K562 (cell line): ENCODE data around the gene PPP1R13L. TPM values are rescaled to one million over a fixed set of nuclear protein-coding genes. Genes with fewer than 3 reads are reported as not detected.

Source experiments
- CC2D1A ChIP-seq: fragments of 450-650 bp; IDR thresholded peaks from 2 replicates; pipeline ENCODE4 v1.6.1; 2017; ENCODE audit warnings: mild to moderate bottlenecking
- COPS2 ChIP-seq: fragments of 450-650 bp; conservative IDR thresholded peaks from 2 replicates; pipeline ENCODE4 v1.6.1; 2016; ENCODE audit warnings: mild to moderate bottlenecking, moderate library complexity
- FIP1L1 ChIP-seq: fragments of 200-400 bp; formaldehyde crosslinking; IDR thresholded peaks from 2 replicates; pipeline ENCODE4 v1.6.1; 2018; ENCODE audit warnings: mild to moderate bottlenecking, low read depth, low read length; ENCODE audit not compliant: poor library complexity, severe bottlenecking
- HLTF ChIP-seq: fragments of 450-650 bp; IDR thresholded peaks from 2 replicates; pipeline ENCODE4 v1.6.1; 2016
- HMG20A ChIP-seq: fragments of 450-650 bp; formaldehyde crosslinking; conservative IDR thresholded peaks from 2 replicates; pipeline ENCODE4 v1.4.0; 2020; ENCODE audit warnings: mild to moderate bottlenecking, mixed read lengths
- MBD2 ChIP-seq: sonication (generic); IDR thresholded peaks from 2 replicates; pipeline ENCODE4 v1.6.1; 2016; ENCODE audit warnings: low read depth, borderline replicate concordance
- MECOM ChIP-seq: fragments of 250-450 bp; sonication (Bioruptor Pico); IDR thresholded peaks from 2 replicates; pipeline ENCODE4 v1.8.0; 2022; ENCODE audit warnings: inconsistent platforms
- MEF2D ChIP-seq: conservative IDR thresholded peaks from 2 replicates; pipeline ENCODE4 v1.6.1; 2016; ENCODE audit warnings: low read depth, missing genetic modification characterization, missing compliant biosample characterization
- NFRKB ChIP-seq: fragments of 450-650 bp; IDR thresholded peaks from 2 replicates; pipeline ENCODE4 v1.6.1; 2016; ENCODE audit warnings: low read depth
- POLR2B ChIP-seq: fragments of 450-650 bp; IDR thresholded peaks from 2 replicates; pipeline ENCODE4 v1.6.1; 2018; ENCODE audit warnings: low read depth; ENCODE audit not compliant: partially characterized antibody
- PTBP1 ChIP-seq: fragments of 200-400 bp; formaldehyde crosslinking; IDR thresholded peaks from 2 replicates; pipeline ENCODE4 v1.6.1; 2017; ENCODE audit warnings: low read depth, low read length
- ZNF143 ChIP-seq: sonication (generic); formaldehyde crosslinking; IDR thresholded peaks from 2 replicates; pipeline ENCODE4 v1.9.0; 2022; ENCODE audit warnings: mild to moderate bottlenecking, missing genetic modification reagents
- ZNF197 ChIP-seq: fragments of 200-800 bp; sonication (Bioruptor generic); IDR thresholded peaks from 2 replicates; pipeline ENCODE4 v1.6.1; 2016; ENCODE audit warnings: low read depth, missing genetic modification characterization, missing compliant biosample characterization
- ZNF217 ChIP-seq: sonication (generic); formaldehyde crosslinking; IDR thresholded peaks from 2 replicates; pipeline ENCODE4 v1.8.0; 2022; ENCODE audit warnings: mild to moderate bottlenecking, missing genetic modification reagents
- ZNF668 ChIP-seq: fragments of 250-450 bp; sonication (Bioruptor Pico); IDR thresholded peaks from 2 replicates; pipeline ENCODE4 v1.8.0; 2022; ENCODE audit warnings: mild to moderate bottlenecking, inconsistent platforms
- polyA plus RNA-seq, 8 experiments: library from polyadenylated mRNA; depleted of rRNA in 4 of 8; stranded (reverse) in 5 of 8; unstranded in 3 of 8; fragments of >200 nt; fragmentation: Nextera tagmentation in 2 of 8; fragmentation: Illumina TruSeq in 1 of 8; extraction: Ambion mirVana in 2 of 8; extraction: Trizol in 1 of 8; gene quantifications; 2 replicates each; pipeline versions ENCODE4 v1.2.1 to v1.2.3, GENCODE V29; 2011 to 2014; ENCODE audit warnings: inconsistent platforms in 1 of 8, missing spikeins in 1 of 8
- total RNA-seq, 7 experiments: library from RNA; depleted of rRNA in 6 of 7; stranded (reverse); fragments of >200 nt in 6 of 7; fragmentation: Illumina TruSeq in 2 of 7; extraction: Trizol in 2 of 7; gene quantifications; 2 replicates each; pipeline versions ENCODE4 v1.2.1 to v1.2.3, GENCODE V29; 2011 to 2021; ENCODE audit warnings: low replicate concordance in 1 of 7
- TF ChIP-seq, protein P1 (sequence below): fragments of 250-450 bp; sonication (Bioruptor Pico); IDR thresholded peaks from 2 replicates; pipeline ENCODE4 v1.8.0; 2021; ENCODE audit warnings: mild to moderate bottlenecking, moderate library complexity
- TF ChIP-seq, protein P2 (sequence below): sonication (generic); formaldehyde crosslinking; IDR thresholded peaks from 2 replicates; pipeline ENCODE4 v1.8.0; 2022; ENCODE audit warnings: missing genetic modification reagents, mild to moderate bottlenecking, borderline replicate concordance
- TF ChIP-seq, protein P3 (sequence below): fragments of 250-450 bp; sonication (Bioruptor Pico); IDR thresholded peaks from 2 replicates; pipeline ENCODE4 v1.4.0; 2020; ENCODE audit warnings: mild to moderate bottlenecking
- TF ChIP-seq, protein P4 (sequence below), 2 experiments: IDR thresholded peaks; 2 replicates each; pipeline ENCODE4 v1.6.1; 2012; ENCODE audit warnings: improper control_type of control experiment in 2 of 2, low read depth in 2 of 2, low read length in 2 of 2, borderline replicate concordance in 1 of 2
- TF ChIP-seq, protein P5 (sequence below), 2 experiments: IDR thresholded peaks; 2 replicates each; pipeline ENCODE4 v1.6.1; 2011; ENCODE audit warnings: borderline replicate concordance in 1 of 2, control low read depth in 1 of 2, low read depth in 1 of 2, low read length in 1 of 2, mild to moderate bottlenecking in 1 of 2, mixed read lengths in 1 of 2, moderate library complexity in 1 of 2; ENCODE audit not compliant: insufficient read depth in 1 of 2, insufficient read length in 1 of 2, poor library complexity in 1 of 2, severe bottlenecking in 1 of 2; ENCODE audit errors: extremely low read depth in 1 of 2

Gene PPP1R13L
- total and polyA plus RNA-seq, 9 of the 15 experiments (the other 6 are each of a cell fraction or from before 2014, with no cell fraction given): 0.32 to 6.7 (median 2.0) TPM

DNA sequence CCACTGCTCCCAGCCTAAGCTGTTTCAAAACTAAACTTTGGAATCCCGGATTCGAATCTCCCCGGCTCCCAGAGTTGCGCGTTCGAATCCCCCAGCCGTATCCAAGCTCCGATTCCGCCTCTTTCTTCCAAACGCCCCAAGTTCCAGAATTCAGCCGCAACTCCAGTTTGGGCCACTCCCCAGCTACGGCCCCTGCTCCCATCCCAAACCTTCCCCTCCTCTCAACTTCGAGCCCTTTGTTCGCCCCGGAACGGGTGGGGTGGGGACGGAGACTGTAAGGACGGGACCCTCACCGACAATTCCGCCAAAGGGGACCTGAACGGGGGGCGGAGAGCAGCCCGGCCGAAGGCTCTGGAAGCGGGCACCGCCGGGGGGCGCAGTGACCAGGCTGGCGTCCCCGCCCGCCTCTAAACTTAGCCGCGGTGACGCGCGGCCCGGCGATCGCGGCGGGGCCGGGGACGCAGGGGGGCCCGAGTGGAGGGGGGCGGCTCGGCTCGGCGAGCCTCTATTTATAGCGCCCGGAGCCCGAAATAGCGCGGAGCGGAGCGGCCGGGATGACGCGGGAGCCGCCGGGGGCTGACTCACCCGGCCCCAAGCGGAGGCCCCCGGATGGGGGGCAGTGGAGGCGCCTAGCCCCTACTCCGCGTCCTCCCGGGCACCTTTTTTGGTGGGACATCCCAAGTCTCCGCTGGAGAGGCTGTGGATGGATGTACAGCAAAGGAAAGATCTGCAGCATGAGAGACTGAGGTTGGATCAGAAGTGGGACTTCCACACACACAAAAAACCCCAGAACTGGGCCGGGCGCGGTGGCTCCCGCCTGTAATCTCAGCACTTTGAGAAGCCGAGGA lies 23.7 kb upstream of the PPP1R13L start (continued):
- TF ChIP-seq, protein P1, sequence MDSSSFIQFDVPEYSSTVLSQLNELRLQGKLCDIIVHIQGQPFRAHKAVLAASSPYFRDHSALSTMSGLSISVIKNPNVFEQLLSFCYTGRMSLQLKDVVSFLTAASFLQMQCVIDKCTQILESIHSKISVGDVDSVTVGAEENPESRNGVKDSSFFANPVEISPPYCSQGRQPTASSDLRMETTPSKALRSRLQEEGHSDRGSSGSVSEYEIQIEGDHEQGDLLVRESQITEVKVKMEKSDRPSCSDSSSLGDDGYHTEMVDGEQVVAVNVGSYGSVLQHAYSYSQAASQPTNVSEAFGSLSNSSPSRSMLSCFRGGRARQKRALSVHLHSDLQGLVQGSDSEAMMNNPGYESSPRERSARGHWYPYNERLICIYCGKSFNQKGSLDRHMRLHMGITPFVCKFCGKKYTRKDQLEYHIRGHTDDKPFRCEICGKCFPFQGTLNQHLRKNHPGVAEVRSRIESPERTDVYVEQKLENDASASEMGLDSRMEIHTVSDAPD (CRISPR knock-in tag): no peak
- TF ChIP-seq, protein P2, sequence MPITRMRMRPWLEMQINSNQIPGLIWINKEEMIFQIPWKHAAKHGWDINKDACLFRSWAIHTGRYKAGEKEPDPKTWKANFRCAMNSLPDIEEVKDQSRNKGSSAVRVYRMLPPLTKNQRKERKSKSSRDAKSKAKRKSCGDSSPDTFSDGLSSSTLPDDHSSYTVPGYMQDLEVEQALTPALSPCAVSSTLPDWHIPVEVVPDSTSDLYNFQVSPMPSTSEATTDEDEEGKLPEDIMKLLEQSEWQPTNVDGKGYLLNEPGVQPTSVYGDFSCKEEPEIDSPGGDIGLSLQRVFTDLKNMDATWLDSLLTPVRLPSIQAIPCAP (CRISPR knock-in tag): no peak
- TF ChIP-seq, protein P3, sequence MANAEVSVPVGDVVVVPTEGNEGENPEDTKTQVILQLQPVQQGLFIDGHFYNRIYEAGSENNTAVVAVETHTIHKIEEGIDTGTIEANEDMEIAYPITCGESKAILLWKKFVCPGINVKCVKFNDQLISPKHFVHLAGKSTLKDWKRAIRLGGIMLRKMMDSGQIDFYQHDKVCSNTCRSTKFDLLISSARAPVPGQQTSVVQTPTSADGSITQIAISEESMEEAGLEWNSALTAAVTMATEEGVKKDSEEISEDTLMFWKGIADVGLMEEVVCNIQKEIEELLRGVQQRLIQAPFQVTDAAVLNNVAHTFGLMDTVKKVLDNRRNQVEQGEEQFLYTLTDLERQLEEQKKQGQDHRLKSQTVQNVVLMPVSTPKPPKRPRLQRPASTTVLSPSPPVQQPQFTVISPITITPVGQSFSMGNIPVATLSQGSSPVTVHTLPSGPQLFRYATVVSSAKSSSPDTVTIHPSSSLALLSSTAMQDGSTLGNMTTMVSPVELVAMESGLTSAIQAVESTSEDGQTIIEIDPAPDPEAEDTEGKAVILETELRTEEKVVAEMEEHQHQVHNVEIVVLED (CRISPR knock-in tag): no peak
- TF ChIP-seq POLR2B (peak; percentile 18), ZNF143 (CRISPR knock-in tag) (no peak), MBD2 (no peak), NFRKB (no peak), MEF2D (tag) (peak; percentile 85), ZNF217 (CRISPR knock-in tag) (no peak), COPS2 (no peak), HLTF (peak; percentile 86; the same call in 1 of the 2 replicates), ZNF197 (CRISPR knock-in tag) (no peak), CC2D1A (peak; percentile 59; the same call in 1 of the 2 replicates), FIP1L1 (no peak), MECOM (CRISPR knock-in tag) (no peak), HMG20A (no peak), PTBP1 (peak; percentile 75; the same call in 1 of the 2 replicates), ZNF668 (no peak)
- TF ChIP-seq, protein P4, sequence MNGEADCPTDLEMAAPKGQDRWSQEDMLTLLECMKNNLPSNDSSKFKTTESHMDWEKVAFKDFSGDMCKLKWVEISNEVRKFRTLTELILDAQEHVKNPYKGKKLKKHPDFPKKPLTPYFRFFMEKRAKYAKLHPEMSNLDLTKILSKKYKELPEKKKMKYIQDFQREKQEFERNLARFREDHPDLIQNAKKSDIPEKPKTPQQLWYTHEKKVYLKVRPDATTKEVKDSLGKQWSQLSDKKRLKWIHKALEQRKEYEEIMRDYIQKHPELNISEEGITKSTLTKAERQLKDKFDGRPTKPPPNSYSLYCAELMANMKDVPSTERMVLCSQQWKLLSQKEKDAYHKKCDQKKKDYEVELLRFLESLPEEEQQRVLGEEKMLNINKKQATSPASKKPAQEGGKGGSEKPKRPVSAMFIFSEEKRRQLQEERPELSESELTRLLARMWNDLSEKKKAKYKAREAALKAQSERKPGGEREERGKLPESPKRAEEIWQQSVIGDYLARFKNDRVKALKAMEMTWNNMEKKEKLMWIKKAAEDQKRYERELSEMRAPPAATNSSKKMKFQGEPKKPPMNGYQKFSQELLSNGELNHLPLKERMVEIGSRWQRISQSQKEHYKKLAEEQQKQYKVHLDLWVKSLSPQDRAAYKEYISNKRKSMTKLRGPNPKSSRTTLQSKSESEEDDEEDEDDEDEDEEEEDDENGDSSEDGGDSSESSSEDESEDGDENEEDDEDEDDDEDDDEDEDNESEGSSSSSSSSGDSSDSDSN (IDR thresholded peaks at IDR 0.05; ENCODE audit: borderline replicate concordance in 1 of 2, low read depth in 2 of 2, low read length in 2 of 2): peak in 1 of 2 experiments; percentile 64; a peak in 1 of 4 replicates
- TF ChIP-seq, protein P5, sequence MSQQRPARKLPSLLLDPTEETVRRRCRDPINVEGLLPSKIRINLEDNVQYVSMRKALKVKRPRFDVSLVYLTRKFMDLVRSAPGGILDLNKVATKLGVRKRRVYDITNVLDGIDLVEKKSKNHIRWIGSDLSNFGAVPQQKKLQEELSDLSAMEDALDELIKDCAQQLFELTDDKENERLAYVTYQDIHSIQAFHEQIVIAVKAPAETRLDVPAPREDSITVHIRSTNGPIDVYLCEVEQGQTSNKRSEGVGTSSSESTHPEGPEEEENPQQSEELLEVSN (IDR thresholded peaks at IDR 0.05; ENCODE audit: borderline replicate concordance in 1 of 2, extremely low read depth in 1 of 2, insufficient read depth in 1 of 2, insufficient read length in 1 of 2, low read depth in 1 of 2, low read length in 1 of 2, poor library complexity in 1 of 2, severe bottlenecking in 1 of 2): peak in 1 of 2 experiments; percentile 39
